Karpas-422 (cell line): ENCODE data around the gene CCR1. TPM values are rescaled to one million over a fixed set of nuclear protein-coding genes. Genes with fewer than 3 reads are reported as not detected.
"Not testable (repeated sequence)": the region's sequence is repeated elsewhere in the genome, so short reads cannot be mapped to it uniquely, and the experiment has no call there.

ENCODE experiments used
- DNase-seq: peaks from one replicate; pipeline ENCODE4 v3.0.0-alpha.2; 2015
- H2AFZ ChIP-seq: fragments of 200-600 bp; sonication (generic); 2 replicates; pipeline ENCODE4 v1.6.1; 2014; ENCODE audit warnings: antibody characterized with exemption, low read length, mixed read lengths
- H3K27ac ChIP-seq: fragments of 200-600 bp; sonication (generic); 2 replicates; pipeline ENCODE4 v1.5.1; 2014; ENCODE audit warnings: mild to moderate bottlenecking, low read length, moderate library complexity
- H3K27me3 ChIP-seq: fragments of 200-600 bp; sonication (generic); 2 replicates; pipeline ENCODE4 v1.6.1; 2014; ENCODE audit warnings: low read length, mixed read lengths
- H3K36me3 ChIP-seq: fragments of 200-600 bp; sonication (generic); 2 replicates; pipeline ENCODE4 v1.6.1; 2014; ENCODE audit warnings: low read length, mixed read lengths; ENCODE audit not compliant: insufficient read depth
- H3K4me1 ChIP-seq: fragments of 200-600 bp; sonication (generic); 2 replicates; pipeline ENCODE4 v1.6.1; 2014; ENCODE audit warnings: mild to moderate bottlenecking, low read length, mixed read lengths
- H3K4me2 ChIP-seq: fragments of 200-600 bp; sonication (generic); 2 replicates; pipeline ENCODE4 v1.6.1; 2014; ENCODE audit warnings: low read length, low read depth, mild to moderate bottlenecking; ENCODE audit not compliant: poor library complexity, severe bottlenecking
- H3K4me3 ChIP-seq: fragments of 200-600 bp; sonication (generic); 2 replicates; pipeline ENCODE4 v1.5.1; 2014; ENCODE audit warnings: mild to moderate bottlenecking, antibody characterized with exemption, low read length, mixed read lengths
- H3K79me2 ChIP-seq: fragments of 200-600 bp; sonication (generic); 2 replicates; pipeline ENCODE4 v1.6.1; 2014; ENCODE audit warnings: mild to moderate bottlenecking, low read length, mixed read lengths
- H3K9ac ChIP-seq: fragments of 200-600 bp; sonication (generic); 2 replicates; pipeline ENCODE4 v1.6.0; 2014; ENCODE audit warnings: low read length
- H3K9me2 ChIP-seq: fragments of 200-600 bp; sonication (generic), shearing (Covaris generic); replicated peaks from 2 replicates; pipeline ENCODE4 v1.6.0; 2014; ENCODE audit warnings: mild to moderate bottlenecking, low read length, moderate library complexity; ENCODE audit not compliant: insufficient read depth
- H3K9me3 ChIP-seq: fragments of 300-700, 200-600 bp; sonication (generic); 2 replicates; pipeline ENCODE4 v1.6.1; 2014; ENCODE audit warnings: low read length, mixed read lengths
- H4K20me1 ChIP-seq: fragments of 200-600 bp; sonication (generic); 2 replicates; pipeline ENCODE4 v1.6.1; 2014; ENCODE audit warnings: mild to moderate bottlenecking, antibody characterized with exemption, low read length, low read depth; ENCODE audit not compliant: insufficient read depth
- total RNA-seq: library from RNA; depleted of rRNA; stranded (reverse); fragments of >200 nt; shearing (Covaris generic); gene quantifications from 2 replicates; pipeline ENCODE4 v1.2.3, GENCODE V29; 2014; ENCODE audit warnings: low replicate concordance

CCR1 gene
- total RNA-seq, 1 experiment from 2014 or later = not detected

- not testable (repeated sequence) for H2AFZ ChIP-seq, H3K4me2 ChIP-seq, H3K9ac ChIP-seq, DNase-seq, H3K27ac ChIP-seq, H3K9me3 ChIP-seq, H3K4me1 ChIP-seq, H3K27me3 ChIP-seq, H3K4me3 ChIP-seq, H4K20me1 ChIP-seq, H3K9me2 ChIP-seq, H3K79me2 ChIP-seq, H3K36me3 ChIP-seq
Measured at GRCh38 chr3:46207514-46207913, 599 bp downstream of the CCR1 start.

DNA sequence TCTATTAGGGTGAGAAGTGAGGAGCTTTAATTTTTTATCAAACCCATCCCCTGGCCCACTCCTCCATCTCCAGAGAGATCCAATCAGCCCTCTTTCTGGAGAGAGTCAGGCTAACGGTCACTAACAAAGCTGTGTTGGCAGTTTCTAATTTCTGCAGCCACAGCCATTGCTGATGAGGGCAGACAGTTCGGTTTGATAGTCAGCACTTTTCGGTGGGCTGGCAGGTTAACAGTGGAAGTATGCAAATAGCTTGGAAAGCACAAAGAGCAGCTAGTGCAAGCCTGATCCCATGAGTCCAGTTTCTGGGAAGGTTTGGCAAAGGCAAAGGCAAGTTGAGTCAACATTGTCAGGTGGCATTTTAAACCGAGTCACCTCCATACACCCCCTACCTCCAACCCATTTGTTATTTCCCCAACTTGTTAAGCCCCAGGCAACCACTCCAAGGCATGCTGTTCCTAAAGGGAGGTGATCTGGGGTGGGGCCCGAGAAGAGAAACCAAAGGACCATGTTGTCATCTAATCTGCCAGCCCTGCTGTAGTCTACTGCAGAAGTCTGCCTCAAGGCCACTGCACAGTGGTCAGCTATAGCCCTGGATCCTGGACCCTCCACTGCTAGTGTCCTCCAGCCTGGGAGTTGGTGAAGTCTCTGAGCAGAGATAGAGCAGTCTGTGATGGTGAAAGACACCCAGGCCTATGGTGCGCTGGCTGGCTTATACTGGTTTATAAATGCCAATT, 1.7 kb downstream of the CCR1 start:
- no peaks in the 10 kb centered on the region for H3K9me2 ChIP-seq
- no peak overlapping the region for H3K9ac ChIP-seq

DNA sequence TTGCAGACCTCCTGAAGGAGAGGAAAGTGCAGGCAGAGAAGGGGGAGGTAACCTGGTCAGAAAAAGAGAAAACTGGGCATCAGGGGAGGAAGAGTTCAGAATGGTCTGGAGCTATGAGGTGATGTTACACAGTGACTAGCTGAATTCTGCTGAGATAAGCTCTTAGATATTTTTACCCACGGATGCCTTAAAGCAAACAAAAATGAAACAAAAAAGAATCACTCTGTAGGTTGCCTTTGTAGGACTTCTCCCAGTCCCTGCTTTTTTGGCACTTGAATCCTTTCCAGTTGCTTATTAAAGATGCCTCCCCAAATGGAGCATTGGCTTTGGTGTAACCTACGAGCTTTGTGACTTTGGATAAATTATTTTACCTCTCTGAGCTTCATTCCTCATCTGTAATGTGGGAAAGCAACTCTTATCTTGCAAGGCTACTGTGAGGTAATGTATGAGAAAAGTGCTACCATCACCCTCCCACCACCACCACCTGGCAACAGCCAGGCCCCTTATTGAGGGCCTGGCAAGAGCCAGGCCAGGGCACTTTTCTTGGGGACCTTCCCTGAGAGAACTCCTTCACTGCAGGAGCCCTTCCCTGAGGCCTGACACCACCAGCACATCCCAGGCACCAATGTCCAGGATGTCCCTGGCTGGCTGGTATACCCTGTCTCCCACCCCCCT, 2.7 kb downstream of the CCR1 start:
- Histone ChIP-seq H3K27me3 (no peaks in the 10 kb centered on the region), H3K4me2 (no peak overlapping the region), H3K79me2 (no peaks in the 10 kb centered on the region), H3K4me1 (peaks cover 6% of the 10 kb centered on the region), H3K9me2 (no peaks in the 10 kb centered on the region), H3K9me3 (no peaks in the 10 kb centered on the region), H3K4me3 (no peak overlapping the region), H3K36me3 (no peaks in the 10 kb centered on the region), H3K27ac (no peak overlapping the region), H2AFZ (no peak overlapping the region), H4K20me1 (no peaks in the 10 kb centered on the region), H3K9ac (no peak overlapping the region)
- DNase-seq = no peak

More for the DNA sequence above, 1.7 kb downstream of the CCR1 start:
- H3K9me3 ChIP-seq = no peaks in the 10 kb centered on the region
- no peaks in the 10 kb centered on the region for H3K79me2 ChIP-seq
- no peaks in the 10 kb centered on the region for H3K36me3 ChIP-seq
- no peak for DNase-seq
- H3K27ac ChIP-seq = no peak overlapping the region
- peaks cover 6% of the 10 kb centered on the region for H3K4me1 ChIP-seq
- no peak overlapping the region for H3K4me3 ChIP-seq
- no peaks in the 10 kb centered on the region for H3K27me3 ChIP-seq
- H2AFZ ChIP-seq = no peak overlapping the region
- no peak overlapping the region for H3K4me2 ChIP-seq
- no peaks in the 10 kb centered on the region for H4K20me1 ChIP-seq

- H3K4me2 ChIP-seq = no peak overlapping the region
- H3K27ac ChIP-seq = no peak overlapping the region
- H3K27me3 ChIP-seq = no peaks in the 10 kb centered on the region
- no peak overlapping the region for H3K4me3 ChIP-seq
- peaks cover 6% of the 10 kb centered on the region for H3K4me1 ChIP-seq
- H3K9me3 ChIP-seq = no peaks in the 10 kb centered on the region
- H3K9me2 ChIP-seq = no peaks in the 10 kb centered on the region
- no peak overlapping the region for H2AFZ ChIP-seq
- H4K20me1 ChIP-seq = no peaks in the 10 kb centered on the region
- no peaks in the 10 kb centered on the region for H3K36me3 ChIP-seq
- no peaks in the 10 kb centered on the region for H3K79me2 ChIP-seq
- H3K9ac ChIP-seq = no peak overlapping the region
- DNase-seq = no peak
Measured at GRCh38 chr3:46203681-46204080, 4.4 kb downstream of the CCR1 start.

DNA sequence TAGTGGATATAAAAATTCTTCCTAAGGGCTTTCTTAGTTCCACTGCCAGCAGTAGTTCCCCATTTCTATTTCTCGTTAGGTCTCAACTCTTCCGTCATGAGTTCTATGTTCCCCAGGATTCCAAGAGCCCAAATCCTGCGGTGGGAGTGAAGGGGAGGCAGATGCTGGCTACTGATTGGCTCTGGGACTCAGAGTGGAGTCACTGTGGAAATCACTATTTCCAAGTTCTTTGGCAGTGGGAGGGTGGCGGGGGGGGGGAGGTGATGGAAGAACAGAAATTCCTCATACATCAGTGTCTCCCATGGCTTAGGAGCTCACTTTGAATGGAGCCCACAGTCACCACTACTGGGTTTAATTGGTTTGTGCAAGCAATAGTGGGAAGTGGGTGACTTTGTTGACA, 5.6 kb downstream of the CCR1 start:
- DNase-seq = no peak
- no peak overlapping the region for H3K27ac ChIP-seq
- no peaks in the 10 kb centered on the region for H4K20me1 ChIP-seq
- H3K4me3 ChIP-seq = no peak overlapping the region
- no peak overlapping the region for H3K9ac ChIP-seq
- H3K36me3 ChIP-seq = no peaks in the 10 kb centered on the region
- no peaks in the 10 kb centered on the region for H3K79me2 ChIP-seq
- no peaks in the 10 kb centered on the region for H3K27me3 ChIP-seq
- no peaks in the 10 kb centered on the region for H3K9me3 ChIP-seq
- H3K4me1 ChIP-seq = no peaks in the 10 kb centered on the region
- H2AFZ ChIP-seq = no peak overlapping the region
- H3K4me2 ChIP-seq = no peak overlapping the region
- H3K9me2 ChIP-seq = no peaks in the 10 kb centered on the region

DNA sequence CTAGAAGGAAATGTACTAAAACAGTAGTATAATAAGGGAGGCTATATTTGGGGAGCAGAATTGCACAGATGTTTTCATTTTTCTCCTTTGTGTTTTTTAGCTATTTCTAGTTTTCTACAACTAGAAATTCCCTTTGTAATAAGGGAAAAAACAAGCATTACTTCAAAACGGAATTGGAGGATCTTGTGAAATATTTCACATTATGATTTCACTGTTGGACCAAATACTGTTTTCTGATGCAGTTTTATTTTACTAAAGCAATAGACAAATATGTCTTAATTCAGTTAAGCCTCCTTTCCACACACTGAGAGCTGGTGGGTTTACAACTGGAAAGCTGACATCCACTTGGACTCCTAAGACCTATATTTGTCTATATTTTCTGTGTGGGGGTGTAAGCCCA, 7.3 kb downstream of the CCR1 start:
- H4K20me1 ChIP-seq = no peaks in the 10 kb centered on the region

DNA sequence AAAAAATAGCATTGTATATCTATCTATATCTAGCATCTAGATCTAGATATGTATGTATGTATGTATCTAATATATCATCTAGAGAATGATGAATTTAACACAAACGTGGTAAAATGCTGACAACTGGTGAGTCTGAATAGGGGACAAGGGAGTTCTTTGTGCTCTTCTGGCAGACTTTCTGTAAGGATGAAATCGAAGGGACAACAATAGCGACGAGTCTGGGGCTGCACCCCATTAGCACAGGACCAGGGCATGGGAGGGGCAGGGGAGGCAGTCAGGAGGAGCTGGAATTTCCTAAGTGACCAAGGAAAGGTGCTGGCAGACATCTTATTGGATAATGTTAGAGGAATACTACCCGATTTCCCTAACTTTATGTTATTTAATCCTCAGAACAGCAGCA, 7.9 kb downstream of the CCR1 start:
- no peak overlapping the region for H3K9ac ChIP-seq
- DNase-seq = no peak

More for the DNA sequence above, 7.3 kb downstream of the CCR1 start:
- Histone ChIP-seq H3K9ac (no peak overlapping the region), H3K9me2 (no peaks in the 10 kb centered on the region), H3K4me1 (no peaks in the 10 kb centered on the region), H3K36me3 (no peaks in the 10 kb centered on the region), H3K27me3 (no peaks in the 10 kb centered on the region), H3K27ac (no peak overlapping the region), H3K4me3 (no peak overlapping the region), H3K79me2 (no peaks in the 10 kb centered on the region), H3K4me2 (no peak overlapping the region), H2AFZ (no peak overlapping the region), H3K9me3 (no peaks in the 10 kb centered on the region)
- DNase-seq = no peak

DNA sequence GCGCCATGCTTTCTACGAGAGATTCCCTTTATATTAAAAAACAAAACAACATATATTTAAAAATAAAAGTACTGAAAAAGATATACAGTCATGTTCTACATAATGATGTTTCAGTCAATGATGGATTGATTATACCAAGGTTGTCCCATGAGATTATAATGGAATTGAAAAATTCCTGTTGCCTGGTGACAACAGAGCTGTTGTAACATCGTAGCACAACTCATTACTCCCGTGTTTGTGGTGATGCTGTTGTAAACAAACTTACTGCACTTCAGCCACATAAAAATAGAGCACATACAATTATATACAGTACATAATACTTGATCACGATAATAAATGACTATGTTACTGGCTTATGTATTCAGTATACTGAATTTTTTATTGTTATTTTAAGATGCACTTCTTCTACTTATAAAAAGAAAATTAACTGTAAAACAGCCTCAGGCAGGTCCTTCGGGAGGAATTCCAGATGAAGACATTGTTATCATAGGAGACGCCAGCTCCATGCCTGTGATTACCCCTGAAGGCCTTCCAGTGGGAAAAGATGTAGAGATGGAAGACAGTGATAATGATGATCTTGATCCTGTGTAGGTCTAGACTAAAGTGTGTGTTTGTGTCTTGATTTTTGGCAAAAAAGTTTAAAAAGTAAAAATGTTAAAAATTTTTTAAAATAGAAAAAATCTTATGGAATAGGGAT, 11.7 kb downstream of the CCR1 start:
- DNase-seq = no peak
- no peak overlapping the region for H2AFZ ChIP-seq
- no peak overlapping the region for H3K27ac ChIP-seq
- no peaks in the 10 kb centered on the region for H3K79me2 ChIP-seq
- no peaks in the 10 kb centered on the region for H3K9me2 ChIP-seq
- no peaks in the 10 kb centered on the region for H4K20me1 ChIP-seq
- no peak overlapping the region for H3K9ac ChIP-seq
- H3K36me3 ChIP-seq = no peaks in the 10 kb centered on the region
- H3K4me1 ChIP-seq = no peaks in the 10 kb centered on the region
- H3K9me3 ChIP-seq = peaks cover 8% of the 10 kb centered on the region; the same call in 1 of the 2 replicates
- H3K4me2 ChIP-seq = no peak overlapping the region
- no peak overlapping the region for H3K4me3 ChIP-seq
- H3K27me3 ChIP-seq = peaks cover 4% of the 10 kb centered on the region; the same call in 1 of the 2 replicates

More for the DNA sequence above, 7.9 kb downstream of the CCR1 start:
- no peak overlapping the region for H3K4me3 ChIP-seq
- no peaks in the 10 kb centered on the region for H3K27me3 ChIP-seq
- no peak overlapping the region for H2AFZ ChIP-seq
- H3K36me3 ChIP-seq = no peaks in the 10 kb centered on the region
- no peaks in the 10 kb centered on the region for H3K4me1 ChIP-seq
- H3K9me3 ChIP-seq = no peaks in the 10 kb centered on the region
- no peak overlapping the region for H3K27ac ChIP-seq
- no peaks in the 10 kb centered on the region for H3K9me2 ChIP-seq
- H3K4me2 ChIP-seq = no peak overlapping the region
- H3K79me2 ChIP-seq = no peaks in the 10 kb centered on the region
- no peaks in the 10 kb centered on the region for H4K20me1 ChIP-seq
